CD4-positive, alpha-beta T cell (primary cell): ENCODE measurements around the gene ARID2. TPM values are rescaled to one million over a fixed set of nuclear protein-coding genes. Genes with fewer than 3 reads are reported as not detected.

ENCODE experiments used
- ATAC-seq: fragments of 200-7000 bp; cut with Tn5 transposase; one replicate; pipeline ENCODE4 v1.10.0; 2022; ENCODE audit warnings: mild to moderate bottlenecking; ENCODE audit not compliant: poor library complexity
- CTCF ChIA-PET: fragments of 350-600 bp; sonication (Branson Sonifier 250); formaldehyde crosslinking; loops from one replicate; lab custom pipeline; 2021; ENCODE audit warnings: antibody characterized with exemption, inconsistent platforms; lab: Charles Lee
- POLR2A ChIA-PET: fragments of 350-600 bp; sonication (Branson Sonifier 250); formaldehyde crosslinking; loops from one replicate; lab custom pipeline; 2021; ENCODE audit warnings: antibody characterized with exemption, inconsistent platforms; lab: Charles Lee
- DNase-seq, 14 experiments: peaks; one replicate each; pipeline ENCODE4 v3.0.0-alpha.2; 2013 to 2020; ENCODE audit warnings: mixed read lengths in 2 of 14
- H3K27ac ChIP-seq, 2 donors: one replicate each; pipeline versions ENCODE4 v1.5.1 to v1.7.0; 2013; ENCODE audit warnings: low read length in 2 of 2, low read depth in 1 of 2, mild to moderate bottlenecking in 1 of 2
- H3K27me3 ChIP-seq, 2 experiments: 1 replicate in 1 of 2; 2 replicates in 1 of 2; pipeline versions ENCODE4 v1.6.1 to v1.7.0; 2013; ENCODE audit warnings: low read length in 2 of 2, control low read depth in 1 of 2, mild to moderate bottlenecking in 1 of 2, moderate library complexity in 1 of 2; ENCODE audit not compliant: insufficient read depth in 2 of 2, control insufficient read depth in 1 of 2
- H3K36me3 ChIP-seq: one replicate; pipeline ENCODE4 v1.6.1; 2013; ENCODE audit warnings: low read length, control low read depth; ENCODE audit not compliant: insufficient read depth
- H3K4me1 ChIP-seq: one replicate; pipeline ENCODE4 v1.6.1; 2013; ENCODE audit warnings: low read length, control low read depth; ENCODE audit not compliant: insufficient read depth
- H3K4me3 ChIP-seq: one replicate; pipeline ENCODE4 v1.5.1; 2013; ENCODE audit warnings: mild to moderate bottlenecking, low read length, moderate library complexity
- H3K9me3 ChIP-seq, 2 experiments: 1 replicate in 1 of 2; 2 replicates in 1 of 2; pipeline versions ENCODE4 v1.6.1 to v1.7.0; 2013; ENCODE audit warnings: low read length in 2 of 2, mild to moderate bottlenecking in 2 of 2, control low read depth in 1 of 2, moderate library complexity in 1 of 2; ENCODE audit not compliant: control insufficient read depth in 1 of 2, insufficient read depth in 1 of 2
- H3K27ac Mint-ChIP-seq: one replicate; pipeline ENCODE4 v1.8.0; 2020; ENCODE audit warnings: mixed read lengths
- H3K27me3 Mint-ChIP-seq: one replicate; pipeline ENCODE4 v1.8.0; 2021; ENCODE audit warnings: mixed read lengths
- H3K36me3 Mint-ChIP-seq: one replicate; pipeline ENCODE4 v1.8.0; 2021; ENCODE audit warnings: low read depth, mixed read lengths
- H3K4me1 Mint-ChIP-seq: one replicate; pipeline ENCODE4 v1.8.0; 2021; ENCODE audit warnings: low read depth, mixed read lengths
- H3K4me3 Mint-ChIP-seq: one replicate; pipeline ENCODE4 v1.8.0; 2020; ENCODE audit warnings: mild to moderate bottlenecking, mixed read lengths
- H3K9me3 Mint-ChIP-seq: one replicate; pipeline ENCODE4 v1.8.0; 2020; ENCODE audit warnings: mixed read lengths
- intact Hi-C, 2 experiments: fragments of 100-400 bp; cut with DNase I in 1 of 2; cut with micrococcal nuclease in 1 of 2; formaldehyde crosslinking; loops; one replicate each; pipeline versions ENCODE4 v1.15.1 to v1.9.0; 2023 to 2025; cut with DNase I, micrococcal nuclease
- total RNA-seq, 174 experiments: library from RNA in 2 of 174; stranded (reverse) in 2 of 174; gene quantifications; one replicate each; pipeline ENCODE4 v1.2.3 and lab custom pipeline; 2021 to 2026
- TF ChIP-seq, protein P1 (sequence below): fragments of 200-600 bp; IDR thresholded peaks from one replicate; pipeline ENCODE4 v1.8.0; 2022; ENCODE audit warnings: antibody characterized with exemption, mild to moderate bottlenecking

The ARID2 gene
- total RNA-seq, 2 experiments from 2014 or later = 49.0 to 51.3 TPM

DNA sequence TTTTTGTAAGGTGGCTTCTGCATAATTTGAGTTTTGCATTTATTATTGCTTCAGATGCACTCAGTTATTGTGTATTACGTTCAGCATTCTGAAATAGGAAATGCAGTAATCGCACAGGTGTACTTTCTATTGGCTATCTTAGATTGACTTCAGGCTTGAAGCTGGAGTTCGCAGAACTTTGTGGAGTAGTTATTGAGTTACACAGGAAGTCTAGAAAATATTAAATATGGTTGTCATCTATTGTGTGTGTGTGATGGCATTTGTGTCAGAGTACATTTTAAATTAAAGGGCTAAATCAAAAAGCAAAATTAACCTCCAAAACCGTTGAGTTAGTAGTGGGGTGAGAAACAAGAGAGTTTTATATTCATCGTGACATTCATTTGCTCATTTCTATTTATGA is 2.7 kb downstream of the ARID2 start:
- H3K4me1 ChIP-seq = peaks cover 15% of the 10 kb centered on the region
- ATAC-seq (peak; percentile 3), DNase-seq (peak in 4 of 14 experiments; percentile 34 to 84 (median 64))
- peaks cover 58% of the 10 kb centered on the region for H3K4me1 Mint-ChIP-seq
- H3K9me3 Mint-ChIP-seq = no peaks in the 10 kb centered on the region
- H3K4me3 Mint-ChIP-seq = peak overlapping the region; percentile 85
- peak overlapping the region; percentile 77 for H3K4me3 ChIP-seq
- POLR2A ChIA-PET = interaction anchor here (0.7 to 1.7 kb wide), 2 partner anchors 180 to 259 kb away, joined by 3 to 5 read pairs; no protein-coding TSS in a partner anchor
- peaks cover 51% of the 10 kb centered on the region for H3K36me3 Mint-ChIP-seq
- peak overlapping the region; percentile 84 for H3K27ac Mint-ChIP-seq
- CTCF ChIA-PET = interaction anchor here (0.8 kb wide), 1 partner anchor 7 kb away, joined by 3 read pairs; no protein-coding TSS in a partner anchor
- H3K27me3 Mint-ChIP-seq = no peaks in the 10 kb centered on the region
- TF ChIP-seq, protein P1, sequence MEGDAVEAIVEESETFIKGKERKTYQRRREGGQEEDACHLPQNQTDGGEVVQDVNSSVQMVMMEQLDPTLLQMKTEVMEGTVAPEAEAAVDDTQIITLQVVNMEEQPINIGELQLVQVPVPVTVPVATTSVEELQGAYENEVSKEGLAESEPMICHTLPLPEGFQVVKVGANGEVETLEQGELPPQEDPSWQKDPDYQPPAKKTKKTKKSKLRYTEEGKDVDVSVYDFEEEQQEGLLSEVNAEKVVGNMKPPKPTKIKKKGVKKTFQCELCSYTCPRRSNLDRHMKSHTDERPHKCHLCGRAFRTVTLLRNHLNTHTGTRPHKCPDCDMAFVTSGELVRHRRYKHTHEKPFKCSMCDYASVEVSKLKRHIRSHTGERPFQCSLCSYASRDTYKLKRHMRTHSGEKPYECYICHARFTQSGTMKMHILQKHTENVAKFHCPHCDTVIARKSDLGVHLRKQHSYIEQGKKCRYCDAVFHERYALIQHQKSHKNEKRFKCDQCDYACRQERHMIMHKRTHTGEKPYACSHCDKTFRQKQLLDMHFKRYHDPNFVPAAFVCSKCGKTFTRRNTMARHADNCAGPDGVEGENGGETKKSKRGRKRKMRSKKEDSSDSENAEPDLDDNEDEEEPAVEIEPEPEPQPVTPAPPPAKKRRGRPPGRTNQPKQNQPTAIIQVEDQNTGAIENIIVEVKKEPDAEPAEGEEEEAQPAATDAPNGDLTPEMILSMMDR = no peak
- no peaks in the 10 kb centered on the region for H3K9me3 ChIP-seq
- peaks cover 4% of the 10 kb centered on the region for H3K36me3 ChIP-seq
- peak overlapping the region; percentile 76 to 84 for H3K27ac ChIP-seq
- no peaks in the 10 kb centered on the region for H3K27me3 ChIP-seq
- intact Hi-C loops = loop anchor here (2.0 to 10.0 kb wide), 3 partner anchors 15 to 533 kb away; partner anchors contain the start of genes ANO6 (in 1 of the 2) and SLC38A1 (in 1 of the 2)

DNA sequence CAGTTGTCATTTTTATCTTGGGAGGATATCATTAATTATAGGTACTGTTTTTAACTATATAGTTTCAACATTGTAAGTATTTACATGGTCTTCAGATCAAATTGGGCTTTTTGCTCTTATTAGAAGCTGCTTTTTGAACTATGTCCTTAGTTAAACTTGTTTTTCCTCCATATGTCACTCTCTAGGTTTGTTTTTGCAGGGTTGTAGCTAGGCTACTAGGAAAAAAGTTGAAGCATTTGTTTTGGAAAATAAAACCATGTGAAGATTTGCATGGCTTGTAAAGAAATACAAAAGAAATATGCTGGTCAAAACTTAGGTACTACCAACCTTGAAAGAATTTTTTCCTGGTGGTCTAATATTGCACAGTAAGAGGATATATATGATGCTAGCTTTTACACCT is 3.4 kb downstream of the ARID2 start:
- ATAC-seq = no peak
- Mint-ChIP-seq H3K27ac (peak overlapping the region; percentile 84), H3K4me1 (peaks cover 65% of the 10 kb centered on the region), H3K27me3 (no peaks in the 10 kb centered on the region), H3K9me3 (no peaks in the 10 kb centered on the region), H3K4me3 (peak overlapping the region; percentile 85), H3K36me3 (peaks cover 51% of the 10 kb centered on the region)
- intact Hi-C loops = loop anchor here (2.0 to 10.0 kb wide), 3 partner anchors 14 to 532 kb away; partner anchors contain the start of genes ANO6 (in 1 of the 2) and SLC38A1 (in 1 of the 2)
- Histone ChIP-seq H3K36me3 (peaks cover 8% of the 10 kb centered on the region), H3K9me3 (no peaks in the 10 kb centered on the region), H3K4me1 (peaks cover 11% of the 10 kb centered on the region), H3K4me3 (no peak overlapping the region), H3K27ac (peak overlapping the region; percentile 50 to 84), H3K27me3 (no peaks in the 10 kb centered on the region)
- ChIA-PET CTCF (interaction anchor here (0.8 kb wide), 1 partner anchor 8 kb away, joined by 3 read pairs; no protein-coding TSS in a partner anchor), POLR2A (interaction anchor here (1.7 kb wide), 1 partner anchor 258 kb away, joined by 5 read pairs; no protein-coding TSS in a partner anchor)
- DNase-seq = peak in 1 of 14 experiments; percentile 6
- TF ChIP-seq, protein P1 = no peak

GRCh38 chr12:45737638-45738037 is 8.1 kb downstream of the ARID2 start:
- ChIA-PET CTCF (interaction anchor here (0.7 kb wide), 1 partner anchor 8 kb away, joined by 3 read pairs; no protein-coding TSS in a partner anchor), POLR2A (interaction anchor here (0.6 kb wide), 1 partner anchor 10 kb away, joined by 3 read pairs; no protein-coding TSS in a partner anchor)
- peak overlapping the region; percentile 84 for H3K27ac Mint-ChIP-seq
- no peaks in the 10 kb centered on the region for H3K9me3 ChIP-seq
- H3K27ac ChIP-seq = no peak overlapping the region
- no peaks in the 10 kb centered on the region for H3K27me3 Mint-ChIP-seq
- no peak for DNase-seq
- TF ChIP-seq, protein P1 = no peak
- intact Hi-C loops = loop anchor here in 1 of 2 experiments (10.0 kb wide), 2 partner anchors 523 to 527 kb away; partner anchors contain the start of genes ANO6 and SLC38A1
- H3K36me3 Mint-ChIP-seq = peaks cover 51% of the 10 kb centered on the region
- no peaks in the 10 kb centered on the region for H3K9me3 Mint-ChIP-seq
- peaks cover 19% of the 10 kb centered on the region for H3K4me1 ChIP-seq
- H3K4me1 Mint-ChIP-seq = peaks cover 79% of the 10 kb centered on the region
- H3K36me3 ChIP-seq = peaks cover 16% of the 10 kb centered on the region
- no peaks in the 10 kb centered on the region for H3K27me3 ChIP-seq
- no peak for ATAC-seq
- no peak overlapping the region for H3K4me3 ChIP-seq
- no peak overlapping the region for H3K4me3 Mint-ChIP-seq
